ENCODE results near the gene STARD9. TPM values are rescaled to one million over a fixed set of nuclear protein-coding genes. Genes with fewer than 3 reads are reported as not detected.

Gene STARD9
- total and polyA plus RNA-seq, 2 of the 13 experiments (the other 11 are each of a cell fraction or from before 2014, with no cell fraction given) = 5.3 to 7.5 TPM

DNA sequence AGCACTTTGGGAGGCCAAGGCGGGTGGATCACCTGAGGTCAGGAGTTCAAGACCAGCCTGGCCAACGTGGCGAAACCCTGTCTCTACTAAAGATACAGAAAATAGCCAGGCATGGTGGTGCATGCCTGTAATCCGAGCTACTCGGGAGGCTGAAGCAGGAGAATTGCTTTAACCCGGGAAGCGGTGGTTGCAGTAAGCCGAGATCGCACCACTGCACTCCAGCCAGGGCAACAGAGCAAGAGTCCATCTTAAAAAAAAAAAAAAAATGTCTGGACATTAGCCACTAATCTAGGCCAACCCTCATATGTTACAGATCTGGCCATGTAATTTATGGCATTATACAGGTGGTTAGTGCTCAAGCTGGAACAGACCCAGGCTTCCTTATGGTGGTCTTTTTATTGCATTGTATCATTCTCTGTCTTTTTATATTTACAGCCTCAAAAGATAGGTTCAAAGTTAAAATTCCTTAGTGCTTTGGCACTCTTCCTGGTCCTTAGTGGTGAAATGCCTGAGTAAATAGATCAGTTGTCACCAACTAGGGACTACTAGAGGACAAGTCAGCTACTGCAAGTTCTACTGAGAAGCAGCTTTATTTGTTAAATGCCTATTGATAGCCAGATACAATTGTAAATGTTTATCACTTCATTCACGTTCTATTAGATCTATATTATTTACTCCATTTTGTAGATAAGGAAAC, 16.0 kb downstream of the STARD9 start (continued):
- TF ChIP-seq, protein P1, sequence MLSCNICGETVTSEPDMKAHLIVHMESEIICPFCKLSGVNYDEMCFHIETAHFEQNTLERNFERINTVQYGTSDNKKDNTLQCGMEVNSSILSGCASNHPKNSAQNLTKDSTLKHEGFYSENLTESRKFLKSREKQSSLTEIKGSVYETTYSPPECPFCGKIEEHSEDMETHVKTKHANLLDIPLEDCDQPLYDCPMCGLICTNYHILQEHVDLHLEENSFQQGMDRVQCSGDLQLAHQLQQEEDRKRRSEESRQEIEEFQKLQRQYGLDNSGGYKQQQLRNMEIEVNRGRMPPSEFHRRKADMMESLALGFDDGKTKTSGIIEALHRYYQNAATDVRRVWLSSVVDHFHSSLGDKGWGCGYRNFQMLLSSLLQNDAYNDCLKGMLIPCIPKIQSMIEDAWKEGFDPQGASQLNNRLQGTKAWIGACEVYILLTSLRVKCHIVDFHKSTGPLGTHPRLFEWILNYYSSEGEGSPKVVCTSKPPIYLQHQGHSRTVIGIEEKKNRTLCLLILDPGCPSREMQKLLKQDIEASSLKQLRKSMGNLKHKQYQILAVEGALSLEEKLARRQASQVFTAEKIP (CRISPR knock-in tag; IDR thresholded peaks at IDR 0.05; ENCODE audit: borderline replicate concordance) = no peak
- no peak for TF ChIP-seq PRPF4 (IDR thresholded peaks at IDR 0.05; ENCODE audit: low read depth, low read length, poor library complexity, severe bottlenecking)
- TF ChIP-seq, protein P2, sequence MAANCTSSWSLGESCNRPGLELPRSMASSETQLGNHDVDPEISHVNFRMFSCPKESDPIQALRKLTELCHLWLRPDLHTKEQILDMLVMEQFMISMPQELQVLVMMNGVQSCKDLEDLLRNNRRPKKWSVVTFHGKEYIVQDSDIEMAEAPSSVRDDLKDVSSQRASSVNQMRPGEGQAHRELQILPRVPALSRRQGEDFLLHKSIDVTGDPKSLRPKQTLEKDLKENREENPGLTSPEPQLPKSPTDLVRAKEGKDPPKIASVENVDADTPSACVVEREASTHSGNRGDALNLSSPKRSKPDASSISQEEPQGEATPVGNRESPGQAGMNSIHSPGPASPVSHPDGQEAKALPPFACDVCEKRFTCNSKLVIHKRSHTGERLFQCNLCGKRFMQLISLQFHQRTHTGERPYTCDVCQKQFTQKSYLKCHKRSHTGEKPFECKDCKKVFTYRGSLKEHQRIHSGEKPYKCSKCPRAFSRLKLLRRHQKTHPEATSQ (CRISPR knock-in tag; IDR thresholded peaks at IDR 0.05; ENCODE audit: borderline replicate concordance) = no peak
- TF ChIP-seq STAG1 (CRISPR knock-in tag; IDR thresholded peaks at IDR 0.05) = peak; percentile 21; the same call in 1 of the 2 replicates
- TF ChIP-seq RBM39 (IDR thresholded peaks at IDR 0.05; ENCODE audit: low read depth, low read length, poor library complexity, severe bottlenecking) = no peak
- no peak for TF ChIP-seq ZNF547 (CRISPR knock-in tag; IDR thresholded peaks at IDR 0.05)
- TF ChIP-seq ZBTB3 (CRISPR knock-in tag; IDR thresholded peaks at IDR 0.05; ENCODE audit: borderline replicate concordance, low read depth) = no peak
- TF ChIP-seq ZNF296 (CRISPR knock-in tag; conservative IDR thresholded peaks at IDR 0.05) = no peak
- TF ChIP-seq, protein P3, sequence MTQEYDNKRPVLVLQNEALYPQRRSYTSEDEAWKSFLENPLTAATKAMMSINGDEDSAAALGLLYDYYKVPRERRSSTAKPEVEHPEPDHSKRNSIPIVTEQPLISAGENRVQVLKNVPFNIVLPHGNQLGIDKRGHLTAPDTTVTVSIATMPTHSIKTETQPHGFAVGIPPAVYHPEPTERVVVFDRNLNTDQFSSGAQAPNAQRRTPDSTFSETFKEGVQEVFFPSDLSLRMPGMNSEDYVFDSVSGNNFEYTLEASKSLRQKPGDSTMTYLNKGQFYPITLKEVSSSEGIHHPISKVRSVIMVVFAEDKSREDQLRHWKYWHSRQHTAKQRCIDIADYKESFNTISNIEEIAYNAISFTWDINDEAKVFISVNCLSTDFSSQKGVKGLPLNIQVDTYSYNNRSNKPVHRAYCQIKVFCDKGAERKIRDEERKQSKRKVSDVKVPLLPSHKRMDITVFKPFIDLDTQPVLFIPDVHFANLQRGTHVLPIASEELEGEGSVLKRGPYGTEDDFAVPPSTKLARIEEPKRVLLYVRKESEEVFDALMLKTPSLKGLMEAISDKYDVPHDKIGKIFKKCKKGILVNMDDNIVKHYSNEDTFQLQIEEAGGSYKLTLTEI (CRISPR knock-in tag; conservative IDR thresholded peaks at IDR 0.05) = no peak
- TF ChIP-seq ZNF446 (CRISPR knock-in tag; IDR thresholded peaks at IDR 0.05) = no peak
- no peak for TF ChIP-seq ZNF577 (CRISPR knock-in tag; IDR thresholded peaks at IDR 0.05; ENCODE audit: borderline replicate concordance, low read depth)
- TF ChIP-seq CBX2 (IDR thresholded peaks at IDR 0.05; ENCODE audit: low read depth, low read length) = no peak
- TF ChIP-seq CBX2 (CRISPR knock-in tag; IDR thresholded peaks at IDR 0.05; ENCODE audit: low read depth) = no peak
- no peak for TF ChIP-seq MTF2 (CRISPR knock-in tag; IDR thresholded peaks at IDR 0.05; ENCODE audit: borderline replicate concordance)
- no peak for TF ChIP-seq ZNF747 (CRISPR knock-in tag; IDR thresholded peaks at IDR 0.05; ENCODE audit: borderline replicate concordance)
- TF ChIP-seq, protein P4, sequence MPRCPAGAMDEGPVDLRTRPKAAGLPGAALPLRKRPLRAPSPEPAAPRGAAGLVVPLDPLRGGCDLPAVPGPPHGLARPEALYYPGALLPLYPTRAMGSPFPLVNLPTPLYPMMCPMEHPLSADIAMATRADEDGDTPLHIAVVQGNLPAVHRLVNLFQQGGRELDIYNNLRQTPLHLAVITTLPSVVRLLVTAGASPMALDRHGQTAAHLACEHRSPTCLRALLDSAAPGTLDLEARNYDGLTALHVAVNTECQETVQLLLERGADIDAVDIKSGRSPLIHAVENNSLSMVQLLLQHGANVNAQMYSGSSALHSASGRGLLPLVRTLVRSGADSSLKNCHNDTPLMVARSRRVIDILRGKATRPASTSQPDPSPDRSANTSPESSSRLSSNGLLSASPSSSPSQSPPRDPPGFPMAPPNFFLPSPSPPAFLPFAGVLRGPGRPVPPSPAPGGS (CRISPR knock-in tag; IDR thresholded peaks at IDR 0.05) = no peak
- TF ChIP-seq, protein P5, sequence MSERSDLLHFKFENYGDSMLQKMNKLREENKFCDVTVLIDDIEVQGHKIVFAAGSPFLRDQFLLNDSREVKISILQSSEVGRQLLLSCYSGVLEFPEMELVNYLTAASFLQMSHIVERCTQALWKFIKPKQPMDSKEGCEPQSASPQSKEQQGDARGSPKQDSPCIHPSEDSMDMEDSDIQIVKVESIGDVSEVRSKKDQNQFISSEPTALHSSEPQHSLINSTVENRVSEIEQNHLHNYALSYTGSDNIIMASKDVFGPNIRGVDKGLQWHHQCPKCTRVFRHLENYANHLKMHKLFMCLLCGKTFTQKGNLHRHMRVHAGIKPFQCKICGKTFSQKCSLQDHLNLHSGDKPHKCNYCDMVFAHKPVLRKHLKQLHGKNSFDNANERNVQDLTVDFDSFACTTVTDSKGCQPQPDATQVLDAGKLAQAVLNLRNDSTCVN (CRISPR knock-in tag; IDR thresholded peaks at IDR 0.05; ENCODE audit: borderline replicate concordance) = no peak
- no peak for TF ChIP-seq ZKSCAN1 (IDR thresholded peaks at IDR 0.05; ENCODE audit: low read length)
- no peak for TF ChIP-seq ARNT (IDR thresholded peaks at IDR 0.05)
- no peak for TF ChIP-seq NCOA1 (CRISPR knock-in tag; IDR thresholded peaks at IDR 0.05)
- no peak for TF ChIP-seq SMARCC2 (IDR thresholded peaks at IDR 0.05)
